ENCODE results near the gene ACADVL.

DNA sequence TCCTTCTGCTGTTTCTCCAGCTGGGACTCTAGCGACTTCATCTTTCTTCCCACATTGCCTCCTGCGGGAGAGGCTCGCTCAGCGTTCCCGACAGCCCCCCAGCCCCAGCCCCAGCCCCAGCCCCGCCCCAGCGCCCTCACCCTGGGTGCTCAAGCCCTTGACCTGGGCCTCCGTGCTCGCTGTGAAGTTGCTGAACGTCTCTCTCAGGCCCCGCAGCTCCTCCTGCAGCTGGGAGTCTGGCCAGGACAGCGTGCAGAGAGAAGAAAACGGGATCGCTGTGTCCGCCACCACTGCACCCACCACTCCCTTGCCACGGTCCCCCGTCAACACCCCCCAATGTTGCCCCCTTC is 42.9 kb upstream of the ACADVL start:
- no peak for TF ChIP-seq POLR2AphosphoS5 (IDR thresholded peaks at IDR 0.05)
- TF ChIP-seq POLR2A (IDR thresholded peaks at IDR 0.05; ENCODE audit: low read depth): no peak
- TF ChIP-seq EP300 (IDR thresholded peaks at IDR 0.05): no peak

Data from esophagus muscularis mucosa (tissue), 3 donors.